GM12878 (cell line): Measurements from ENCODE around the gene HADH. TPM values are rescaled to one million over a fixed set of nuclear protein-coding genes. Genes with fewer than 3 reads are reported as not detected.

ENCODE experiments used
- ATAC-seq: fragments of 200-7000 bp; cut with Tn5 transposase; 3 replicates; pipeline ENCODE4 v1.9.1; 2020; ENCODE audit warnings: mild to moderate bottlenecking, moderate library complexity
- BruUV-seq: library from RNA; stranded (reverse); fragments of 400-500 nt; replicated peaks from 2 replicates; lab custom pipeline; 2021; lab: Mats Ljungman, UMichigan
- CTCF ChIA-PET: fragments of 300-600 bp; sonication (Branson Sonifier 250); formaldehyde crosslinking; extraction: SDS; loops from one replicate; lab custom pipeline; 2021; ENCODE audit warnings: inconsistent platforms; lab: Yijun Ruan, JAX
- POLR2A ChIA-PET: fragments of 350-600 bp; formaldehyde crosslinking; extraction: SDS; loops from one replicate; lab custom pipeline; 2021; ENCODE audit warnings: inconsistent platforms; lab: Charles Lee
- RAD21 ChIA-PET: fragments of 300-600 bp; sonication (Branson Sonifier 250); formaldehyde crosslinking; loops from one replicate; lab custom pipeline; 2023; ENCODE audit warnings: antibody characterized with exemption; ENCODE audit not compliant: unreplicated experiment; lab: Charles Lee
- SMC1A ChIA-PET: fragments of 300-600 bp; sonication (Branson Sonifier 250); formaldehyde crosslinking; loops from one replicate; lab custom pipeline; 2023; ENCODE audit not compliant: unreplicated experiment, uncharacterized antibody; lab: Charles Lee
- DNase-seq: peaks from one replicate; pipeline ENCODE4 v3.0.0-alpha.2; 2011; ENCODE audit warnings: low read depth, low spot score
- FAIRE-seq: peaks from 3 replicates; lab custom pipeline; 2011; peaks lifted over from hg19 to GRCh38; lab: Jason Lieb, UNC
- H2AFZ ChIP-seq: 2 replicates; pipeline ENCODE4 v1.6.0; 2011; ENCODE audit warnings: low read depth, low read length, control low read depth; ENCODE audit not compliant: control insufficient read depth
- H3K27ac ChIP-seq: 2 replicates; pipeline ENCODE4 v1.5.1; 2011; ENCODE audit warnings: control low read depth; ENCODE audit not compliant: control insufficient read depth, insufficient read depth
- H3K27me3 ChIP-seq, 2 experiments: replicated peaks in 1 of 2; 2 replicates each; pipeline versions ENCODE4 v1.6.0 to v1.6.1; 2011; ENCODE audit warnings: low read length in 1 of 2; ENCODE audit not compliant: control insufficient read depth in 2 of 2, insufficient read depth in 2 of 2
- H3K36me3 ChIP-seq, 2 experiments: 2 replicates each; pipeline ENCODE4 v1.5.1; 2011; ENCODE audit warnings: low read length in 1 of 2; ENCODE audit not compliant: control insufficient read depth in 2 of 2, insufficient read depth in 2 of 2
- H3K4me1 ChIP-seq: 2 replicates; pipeline ENCODE4 v1.6.1; 2011; ENCODE audit warnings: mild to moderate bottlenecking, low read length, moderate library complexity, mixed read lengths; ENCODE audit not compliant: control insufficient read depth, insufficient read depth
- H3K4me2 ChIP-seq: 2 replicates; pipeline ENCODE4 v1.6.0; 2011; ENCODE audit warnings: control low read depth; ENCODE audit not compliant: control insufficient read depth, insufficient read depth
- H3K4me3 ChIP-seq: fragments of 200-600 bp; sonication (generic); 2 replicates; pipeline ENCODE4 v1.5.1; 2016
- H3K79me2 ChIP-seq: 2 replicates; pipeline ENCODE4 v1.6.0; 2011; ENCODE audit warnings: low read length; ENCODE audit not compliant: control insufficient read depth, insufficient read depth
- H3K9ac ChIP-seq: 2 replicates; pipeline ENCODE4 v1.8.0; 2011; ENCODE audit warnings: low read length, control low read depth, mixed read lengths; ENCODE audit not compliant: control insufficient read depth, insufficient read depth
- H3K9me3 ChIP-seq: replicated peaks from 3 replicates; pipeline ENCODE4 v1.5.1; 2011; ENCODE audit warnings: mild to moderate bottlenecking, low read length; ENCODE audit not compliant: control insufficient read depth, insufficient read depth
- H4K20me1 ChIP-seq: 2 replicates; pipeline ENCODE4 v1.6.0; 2011; ENCODE audit not compliant: control insufficient read depth, insufficient read depth
- DPF2 ChIP-seq: fragments of 450-650 bp; IDR thresholded peaks from 2 replicates; pipeline ENCODE4 v1.6.1; 2017; ENCODE audit warnings: mild to moderate bottlenecking
- IKZF1 ChIP-seq: fragments of 450-650 bp; conservative IDR thresholded peaks from 2 replicates; pipeline ENCODE4 v1.6.1; 2017; ENCODE audit warnings: antibody characterized with exemption, mild to moderate bottlenecking
- LARP7 ChIP-seq: fragments of 450-650 bp; IDR thresholded peaks from 2 replicates; pipeline ENCODE4 v1.6.1; 2017; ENCODE audit warnings: mild to moderate bottlenecking
- MEF2B ChIP-seq: fragments of 450-650 bp; IDR thresholded peaks from 2 replicates; pipeline ENCODE4 v1.6.1; 2018; ENCODE audit warnings: mild to moderate bottlenecking, moderate library complexity; ENCODE audit not compliant: partially characterized antibody, poor library complexity, severe bottlenecking
- MTA3 ChIP-seq: IDR thresholded peaks from 2 replicates; pipeline ENCODE4 v1.6.1; 2012; ENCODE audit warnings: low read length, inconsistent platforms, borderline replicate concordance
- NBN ChIP-seq: fragments of 450-650 bp; IDR thresholded peaks from 2 replicates; pipeline ENCODE4 v1.6.1; 2016
- PML ChIP-seq: IDR thresholded peaks from 2 replicates; pipeline ENCODE4 v1.6.1; 2012; ENCODE audit warnings: low read length, inconsistent platforms
- POLR2A ChIP-seq: IDR thresholded peaks from 2 replicates; pipeline ENCODE4 v1.6.1; 2011; ENCODE audit warnings: low read depth, mild to moderate bottlenecking, low read length
- POU2F2 ChIP-seq: IDR thresholded peaks from 3 replicates; pipeline ENCODE4 v1.6.1; 2011; ENCODE audit warnings: low read depth, mild to moderate bottlenecking, low read length, borderline replicate concordance
- SRF ChIP-seq, 2 experiments: IDR thresholded peaks; 2 replicates each; pipeline ENCODE4 v1.6.1; 2011; ENCODE audit warnings: low read depth in 2 of 2, low read length in 2 of 2, mild to moderate bottlenecking in 1 of 2, moderate library complexity in 1 of 2
- ZNF217 ChIP-seq: fragments of 450-650 bp; IDR thresholded peaks from 2 replicates; pipeline ENCODE4 v1.6.1; 2017; ENCODE audit warnings: antibody characterized with exemption, mild to moderate bottlenecking
- WGBS: methylation state at CpG from one replicate; pipeline ENCODE4 v1.1.6; 2016; ENCODE audit warnings: low lambda C conversion rate; ENCODE audit not compliant: insufficient replicate concordance, insufficient coverage; ENCODE audit errors: missing lambda C conversion rate; 5-methylcytosine and 5-hydroxymethylcytosine counted together
- in situ Hi-C: fragments of 300-500 bp; cut with MboI; formaldehyde crosslinking; loops from 9 replicates; pipeline ENCODE4 v1.14.3; 2018; ENCODE audit warnings: mixed read lengths
- intact Hi-C: fragments of 100-400 bp; cut with micrococcal nuclease; formaldehyde crosslinking; loops from one replicate; pipeline ENCODE4 v1.14.2; 2022; ENCODE audit not compliant: unreplicated experiment
- polyA plus RNA-seq, 11 experiments: library from polyadenylated mRNA; depleted of rRNA in 4 of 11; unstranded in 6 of 11; stranded (reverse) in 5 of 11; fragments of >200 nt; fragmentation: Nextera tagmentation in 4 of 11; fragmentation: Illumina TruSeq in 1 of 11; extraction: Ambion mirVana in 4 of 11; extraction: Trizol in 1 of 11; gene quantifications; 1 replicate in 1 of 11; 2 replicates in 10 of 11; pipeline versions ENCODE4 v1.2.1 to v1.2.3, GENCODE V29; 2011 to 2016; ENCODE audit warnings: inconsistent platforms in 2 of 11, missing spikeins in 2 of 11, low read depth in 1 of 11
- total RNA-seq, 4 experiments: library from RNA; depleted of rRNA in 3 of 4; stranded (reverse); fragments of >200 nt in 3 of 4; fragmentation: Illumina TruSeq in 1 of 4; extraction: Trizol in 1 of 4; gene quantifications; 2 replicates each; pipeline versions ENCODE4 v1.2.1 to v1.2.3, GENCODE V29; 2013 to 2021
- TF ChIP-seq, protein P1 (sequence below): fragments of 450-650 bp; IDR thresholded peaks from 2 replicates; pipeline ENCODE4 v1.6.1; 2018; ENCODE audit warnings: borderline replicate concordance, mild to moderate bottlenecking; ENCODE audit not compliant: partially characterized antibody
- TF ChIP-seq, protein P2 (sequence below): fragments of 450-650 bp; IDR thresholded peaks from 2 replicates; pipeline ENCODE4 v1.6.1; 2017; ENCODE audit warnings: low read depth, mild to moderate bottlenecking, moderate library complexity
- TF ChIP-seq, protein P3 (sequence below): fragments of 450-650 bp; IDR thresholded peaks from 2 replicates; pipeline ENCODE4 v1.6.1; 2016; ENCODE audit warnings: mild to moderate bottlenecking
- TF ChIP-seq, protein P4 (sequence below): fragments of 150-350 bp; IDR thresholded peaks from 2 replicates; pipeline ENCODE4 v1.6.1; 2014; ENCODE audit warnings: mild to moderate bottlenecking, low read depth, low read length

Gene HADH
- total and polyA plus RNA-seq, 10 of the 15 experiments (the other 5 are each of a cell fraction or from before 2014, with no cell fraction given): 20.3 to 97.9 (median 76.6) TPM

DNA sequence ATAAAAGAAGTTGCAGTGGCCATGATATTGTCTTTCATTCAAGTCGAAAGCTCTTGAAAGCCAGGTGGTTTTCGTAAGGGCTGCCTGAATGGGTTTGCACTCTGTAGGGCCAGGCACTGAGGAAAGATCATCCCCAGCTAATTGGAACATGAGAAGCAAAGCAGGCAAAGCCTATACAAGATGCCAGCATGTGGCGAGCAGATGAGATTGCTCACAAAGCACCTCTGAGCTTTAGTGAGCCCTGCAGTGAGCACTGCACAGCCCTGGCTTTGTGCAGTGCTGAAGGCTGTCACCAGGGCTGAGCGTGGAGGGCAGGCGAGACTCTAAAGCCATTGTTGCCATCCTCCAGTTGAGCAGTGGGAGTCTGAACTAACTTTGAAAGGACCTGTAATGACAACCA lies 53.8 kb downstream of the HADH start:
- Histone ChIP-seq H3K4me1 (no peaks in the 10 kb centered on the region), H3K79me2 (no peaks in the 10 kb centered on the region), H3K27me3 (no peaks in the 10 kb centered on the region), H4K20me1 (no peaks in the 10 kb centered on the region), H2AFZ (no peak overlapping the region), H3K36me3 (no peaks in the 10 kb centered on the region), H3K27ac (no peak overlapping the region), H3K4me2 (no peak overlapping the region), H3K9me3 (no peaks in the 10 kb centered on the region), H3K9ac (no peak overlapping the region), H3K4me3 (no peak overlapping the region)
- ChIA-PET CTCF (interaction anchor here (0.7 to 2.0 kb wide), 8 partner anchors 10 to 529 kb away, joined by 3 to 6 read pairs (median 4); no protein-coding TSS in a partner anchor), RAD21 (no interaction called here), POLR2A (interaction anchor here (0.7 kb wide), 1 partner anchor 247 kb away, joined by 3 read pairs; no protein-coding TSS in a partner anchor), SMC1A (interaction anchor here (0.8 to 1.8 kb wide), 5 partner anchors 9 to 529 kb away, joined by 3 to 5 read pairs (median 3); no protein-coding TSS in a partner anchor)
- FAIRE-seq (no peak), DNase-seq (no peak), ATAC-seq (peak; percentile 33; the same call in 2 of the 3 replicates)
- 98% methylated on average over 5 of the region's 5 CpGs for WGBS
- intact Hi-C loops (no loop called here), in situ Hi-C loops (no loop called here)
- no peak for TF ChIP-seq POU2F2
- no peak for TF ChIP-seq LARP7
- TF ChIP-seq, protein P1, sequence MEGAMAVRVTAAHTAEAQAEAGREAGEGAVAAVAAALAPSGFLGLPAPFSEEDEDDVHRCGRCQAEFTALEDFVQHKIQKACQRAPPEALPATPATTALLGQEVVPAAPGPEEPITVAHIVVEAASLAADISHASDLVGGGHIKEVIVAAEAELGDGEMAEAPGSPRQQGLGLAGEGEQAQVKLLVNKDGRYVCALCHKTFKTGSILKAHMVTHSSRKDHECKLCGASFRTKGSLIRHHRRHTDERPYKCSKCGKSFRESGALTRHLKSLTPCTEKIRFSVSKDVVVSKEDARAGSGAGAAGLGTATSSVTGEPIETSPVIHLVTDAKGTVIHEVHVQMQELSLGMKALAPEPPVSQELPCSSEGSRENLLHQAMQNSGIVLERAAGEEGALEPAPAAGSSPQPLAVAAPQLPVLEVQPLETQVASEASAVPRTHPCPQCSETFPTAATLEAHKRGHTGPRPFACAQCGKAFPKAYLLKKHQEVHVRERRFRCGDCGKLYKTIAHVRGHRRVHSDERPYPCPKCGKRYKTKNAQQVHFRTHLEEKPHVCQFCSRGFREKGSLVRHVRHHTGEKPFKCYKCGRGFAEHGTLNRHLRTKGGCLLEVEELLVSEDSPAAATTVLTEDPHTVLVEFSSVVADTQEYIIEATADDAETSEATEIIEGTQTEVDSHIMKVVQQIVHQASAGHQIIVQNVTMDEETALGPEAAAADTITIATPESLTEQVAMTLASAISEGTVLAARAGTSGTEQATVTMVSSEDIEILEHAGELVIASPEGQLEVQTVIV: no peak
- no peak for TF ChIP-seq IKZF1
- TF ChIP-seq, protein P2, sequence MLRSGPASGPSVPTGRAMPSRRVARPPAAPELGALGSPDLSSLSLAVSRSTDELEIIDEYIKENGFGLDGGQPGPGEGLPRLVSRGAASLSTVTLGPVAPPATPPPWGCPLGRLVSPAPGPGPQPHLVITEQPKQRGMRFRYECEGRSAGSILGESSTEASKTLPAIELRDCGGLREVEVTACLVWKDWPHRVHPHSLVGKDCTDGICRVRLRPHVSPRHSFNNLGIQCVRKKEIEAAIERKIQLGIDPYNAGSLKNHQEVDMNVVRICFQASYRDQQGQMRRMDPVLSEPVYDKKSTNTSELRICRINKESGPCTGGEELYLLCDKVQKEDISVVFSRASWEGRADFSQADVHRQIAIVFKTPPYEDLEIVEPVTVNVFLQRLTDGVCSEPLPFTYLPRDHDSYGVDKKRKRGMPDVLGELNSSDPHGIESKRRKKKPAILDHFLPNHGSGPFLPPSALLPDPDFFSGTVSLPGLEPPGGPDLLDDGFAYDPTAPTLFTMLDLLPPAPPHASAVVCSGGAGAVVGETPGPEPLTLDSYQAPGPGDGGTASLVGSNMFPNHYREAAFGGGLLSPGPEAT: no peak
- TF ChIP-seq, protein P3, sequence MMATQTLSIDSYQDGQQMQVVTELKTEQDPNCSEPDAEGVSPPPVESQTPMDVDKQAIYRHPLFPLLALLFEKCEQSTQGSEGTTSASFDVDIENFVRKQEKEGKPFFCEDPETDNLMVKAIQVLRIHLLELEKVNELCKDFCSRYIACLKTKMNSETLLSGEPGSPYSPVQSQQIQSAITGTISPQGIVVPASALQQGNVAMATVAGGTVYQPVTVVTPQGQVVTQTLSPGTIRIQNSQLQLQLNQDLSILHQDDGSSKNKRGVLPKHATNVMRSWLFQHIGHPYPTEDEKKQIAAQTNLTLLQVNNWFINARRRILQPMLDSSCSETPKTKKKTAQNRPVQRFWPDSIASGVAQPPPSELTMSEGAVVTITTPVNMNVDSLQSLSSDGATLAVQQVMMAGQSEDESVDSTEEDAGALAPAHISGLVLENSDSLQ: no peak
- no peak for TF ChIP-seq ZNF217
- TF ChIP-seq, protein P4, sequence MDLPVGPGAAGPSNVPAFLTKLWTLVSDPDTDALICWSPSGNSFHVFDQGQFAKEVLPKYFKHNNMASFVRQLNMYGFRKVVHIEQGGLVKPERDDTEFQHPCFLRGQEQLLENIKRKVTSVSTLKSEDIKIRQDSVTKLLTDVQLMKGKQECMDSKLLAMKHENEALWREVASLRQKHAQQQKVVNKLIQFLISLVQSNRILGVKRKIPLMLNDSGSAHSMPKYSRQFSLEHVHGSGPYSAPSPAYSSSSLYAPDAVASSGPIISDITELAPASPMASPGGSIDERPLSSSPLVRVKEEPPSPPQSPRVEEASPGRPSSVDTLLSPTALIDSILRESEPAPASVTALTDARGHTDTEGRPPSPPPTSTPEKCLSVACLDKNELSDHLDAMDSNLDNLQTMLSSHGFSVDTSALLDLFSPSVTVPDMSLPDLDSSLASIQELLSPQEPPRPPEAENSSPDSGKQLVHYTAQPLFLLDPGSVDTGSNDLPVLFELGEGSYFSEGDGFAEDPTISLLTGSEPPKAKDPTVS: no peak
- no peak for TF ChIP-seq MTA3
- TF ChIP-seq POLR2A: no peak
- TF ChIP-seq MEF2B: no peak
- TF ChIP-seq SRF (IDR thresholded peaks at IDR 0.05; ENCODE audit: low read depth in 2 of 2, low read length in 2 of 2): no peak
- no peak for TF ChIP-seq NBN
- TF ChIP-seq DPF2: no peak
- no peak for TF ChIP-seq PML
- BruUV-seq: no TSS peak
